Astrocyte (in vitro differentiated cells and primary cell): Measurements from ENCODE around the gene PLEKHA5.

Experiments used
- CTCF ChIP-seq: IDR thresholded peaks from 2 replicates; pipeline ENCODE4 v1.5.1; 2011; ENCODE audit warnings: low read depth, mild to moderate bottlenecking, inconsistent platforms, low read length, moderate library complexity; ENCODE audit not compliant: insufficient read depth
- EZH2 ChIP-seq: IDR thresholded peaks from 2 replicates; pipeline ENCODE4 v1.6.1; 2012; ENCODE audit warnings: mild to moderate bottlenecking, low read length, inconsistent platforms; ENCODE audit not compliant: insufficient read depth

- TF ChIP-seq CTCF (no peak), EZH2 (no peak)
Observed at GRCh38 chr12:19338405-19338804, 208.9 kb downstream of the PLEKHA5 start.
